Colonic mucosa (tissue), 4 donors: ENCODE results near the gene RAB40B. TPM values are rescaled to one million over a fixed set of nuclear protein-coding genes. Genes with fewer than 3 reads are reported as not detected.

Experiments
- DNase-seq: peaks from one replicate; pipeline ENCODE4 v3.0.0-alpha.2; 2020
- H3K27ac ChIP-seq: fragments of 200-600 bp; one replicate; pipeline ENCODE4 v1.8.0; 2021
- H3K27me3 ChIP-seq: fragments of 200-600 bp; one replicate; pipeline ENCODE4 v1.8.0; 2021
- H3K36me3 ChIP-seq: fragments of 200-600 bp; one replicate; pipeline ENCODE4 v1.8.0; 2021
- H3K4me1 ChIP-seq: fragments of 200-600 bp; one replicate; pipeline ENCODE4 v1.8.0; 2021; ENCODE audit warnings: mild to moderate bottlenecking
- H3K4me3 ChIP-seq: fragments of 200-600 bp; one replicate; pipeline ENCODE4 v1.8.0; 2021
- H3K9ac ChIP-seq, 2 donors: one replicate each; pipeline ENCODE4 v1.7.0; 2013; ENCODE audit warnings: control low read depth in 2 of 2, low read depth in 2 of 2, low read length in 2 of 2
- H3K9me3 ChIP-seq: fragments of 200-600 bp; one replicate; pipeline ENCODE4 v1.8.0; 2021
- CTCF ChIP-seq: fragments of 200-600 bp; IDR thresholded peaks from one replicate; pipeline ENCODE4 v1.8.0; 2022; ENCODE audit warnings: antibody characterized with exemption, mild to moderate bottlenecking
- intact Hi-C: fragments of 100-400 bp; cut with DNase I; formaldehyde crosslinking; loops from one replicate; pipeline ENCODE4 v1.14.1; 2022
- total RNA-seq, 2 donors: library from RNA; stranded (reverse); fragmentation: NEBNext Ultra II Directional in 1 of 2; extraction: Animal tissue kit (Norgen Biotek cat#: 25700) in 1 of 2; gene quantifications; one replicate each; pipeline ENCODE4 v1.2.1, GENCODE V29; 2021
- donor health status: healthy.
- donor health status: DM: no; HTN: no; CAD: no.
- donor health status: DM: no; HTN: no; CAD: no.

RAB40B gene
- total RNA-seq, 2 donors from 2014 or later: 34.7 to 35.8 TPM

GRCh38 chr17:82729479-82730260 is 31.2 kb upstream of the RAB40B start:
- DNase-seq: no peak
- no peak overlapping the region for H3K27ac ChIP-seq
- TF ChIP-seq CTCF: no peak
- H3K9me3 ChIP-seq: no peaks in the 10 kb centered on the region
- no peaks in the 10 kb centered on the region for H3K36me3 ChIP-seq
- H3K9ac ChIP-seq: no peak overlapping the region
- H3K4me3 ChIP-seq: no peak overlapping the region
- no peaks in the 10 kb centered on the region for H3K4me1 ChIP-seq
- intact Hi-C loops: no loop called here
- no peaks in the 10 kb centered on the region for H3K27me3 ChIP-seq

- DNase-seq: no peak
- no peaks in the 10 kb centered on the region for H3K36me3 ChIP-seq
Observed at GRCh38 chr17:82726427-82726826, 27.9 kb upstream of the RAB40B start.

GRCh38 chr17:82723169-82723807 is 24.8 kb upstream of the RAB40B start:
- Histone ChIP-seq H3K27ac (no peak overlapping the region), H3K36me3 (no peaks in the 10 kb centered on the region), H3K9ac (no peak overlapping the region), H3K9me3 (no peaks in the 10 kb centered on the region), H3K4me3 (no peak overlapping the region), H3K27me3 (no peaks in the 10 kb centered on the region), H3K4me1 (no peaks in the 10 kb centered on the region)
- intact Hi-C loops: no loop called here
- no peak for DNase-seq
- TF ChIP-seq CTCF: no peak

More at GRCh38 chr17:82726427-82726826, 27.9 kb upstream of the RAB40B start:
- Histone ChIP-seq H3K4me3 (no peak overlapping the region), H3K27ac (no peak overlapping the region), H3K9me3 (no peaks in the 10 kb centered on the region), H3K27me3 (no peaks in the 10 kb centered on the region), H3K4me1 (no peaks in the 10 kb centered on the region), H3K9ac (no peak overlapping the region)
- intact Hi-C loops: no loop called here
- TF ChIP-seq CTCF: no peak

GRCh38 chr17:82722341-82723013 is 24.0 kb upstream of the RAB40B start:
- no peaks in the 10 kb centered on the region for H3K36me3 ChIP-seq
- H3K9ac ChIP-seq: no peak overlapping the region
- DNase-seq: no peak
- no peak overlapping the region for H3K27ac ChIP-seq
- H3K9me3 ChIP-seq: no peaks in the 10 kb centered on the region
- H3K4me1 ChIP-seq: no peaks in the 10 kb centered on the region
- no peaks in the 10 kb centered on the region for H3K27me3 ChIP-seq
- H3K4me3 ChIP-seq: no peak overlapping the region
- no peak for TF ChIP-seq CTCF
- intact Hi-C loops: no loop called here

- H3K36me3 ChIP-seq: no peaks in the 10 kb centered on the region
Observed at GRCh38 chr17:82720204-82720603, 21.7 kb upstream of the RAB40B start.

More at GRCh38 chr17:82720204-82720603, 21.7 kb upstream of the RAB40B start:
- Histone ChIP-seq H3K4me1 (no peaks in the 10 kb centered on the region), H3K27ac (no peak overlapping the region), H3K27me3 (no peaks in the 10 kb centered on the region), H3K9me3 (no peaks in the 10 kb centered on the region), H3K9ac (no peak overlapping the region), H3K4me3 (no peak overlapping the region)
- intact Hi-C loops: no loop called here
- DNase-seq: no peak
- TF ChIP-seq CTCF: no peak
